ENCODE measurements around the gene LRPAP1. TPM values are rescaled to one million over a fixed set of nuclear protein-coding genes. Genes with fewer than 3 reads are reported as not detected.
"Not testable (repeated sequence)": the region's sequence is repeated elsewhere in the genome, so short reads cannot be mapped to it uniquely, and the experiment has no call there.

The LRPAP1 gene
- total RNA-seq, 1 experiment from 2014 or later = 110 TPM

- POLR2A ChIA-PET; ATAC-seq; CTCF ChIA-PET; H3K36me3 ChIP-seq (ENCODE audit: control insufficient read depth, insufficient read depth, low read length); H3K4me1 ChIP-seq (ENCODE audit: control insufficient read depth, insufficient read depth, low read length); H3K27ac ChIP-seq (ENCODE audit: low read length); H3K9me3 ChIP-seq (ENCODE audit: control insufficient read depth, insufficient read depth, low read depth, low read length); H3K4me3 ChIP-seq (ENCODE audit: low read depth in 2 of 2, low read length in 2 of 2); DNase-seq (ENCODE audit: low read depth, low spot score); H3K27me3 ChIP-seq (ENCODE audit: control insufficient read depth, insufficient read depth, low read length); BruUV-seq (replicated peaks); in situ Hi-C loops (cut with HindIII; ENCODE audit: low pct_unique_long_range_greater_than_20kb, low sequenced_read_pairs): not testable (repeated sequence)
- intact Hi-C loops (cut with micrococcal nuclease; ENCODE audit: unreplicated experiment) = loop anchor here (10.0 kb wide), 1 partner anchor 315 kb away; no protein-coding TSS in a partner anchor
Observed at GRCh38 chr4:3559381-3560290, 27.4 kb upstream of the LRPAP1 start.

- H3K36me3 ChIP-seq (ENCODE audit: control insufficient read depth, insufficient read depth, low read length); BruUV-seq (replicated peaks); in situ Hi-C loops (cut with HindIII; ENCODE audit: low pct_unique_long_range_greater_than_20kb, low sequenced_read_pairs); H3K4me1 ChIP-seq (ENCODE audit: control insufficient read depth, insufficient read depth, low read length); H3K27me3 ChIP-seq (ENCODE audit: control insufficient read depth, insufficient read depth, low read length); H3K27ac ChIP-seq (ENCODE audit: low read length); H3K9me3 ChIP-seq (ENCODE audit: control insufficient read depth, insufficient read depth, low read depth, low read length); intact Hi-C loops (cut with micrococcal nuclease; ENCODE audit: unreplicated experiment); CTCF ChIA-PET; DNase-seq (ENCODE audit: low read depth, low spot score); POLR2A ChIA-PET; ATAC-seq; H3K4me3 ChIP-seq (ENCODE audit: low read depth in 2 of 2, low read length in 2 of 2): not testable (repeated sequence)
Observed at GRCh38 chr4:3558514-3558836, 26.3 kb upstream of the LRPAP1 start.

DNA sequence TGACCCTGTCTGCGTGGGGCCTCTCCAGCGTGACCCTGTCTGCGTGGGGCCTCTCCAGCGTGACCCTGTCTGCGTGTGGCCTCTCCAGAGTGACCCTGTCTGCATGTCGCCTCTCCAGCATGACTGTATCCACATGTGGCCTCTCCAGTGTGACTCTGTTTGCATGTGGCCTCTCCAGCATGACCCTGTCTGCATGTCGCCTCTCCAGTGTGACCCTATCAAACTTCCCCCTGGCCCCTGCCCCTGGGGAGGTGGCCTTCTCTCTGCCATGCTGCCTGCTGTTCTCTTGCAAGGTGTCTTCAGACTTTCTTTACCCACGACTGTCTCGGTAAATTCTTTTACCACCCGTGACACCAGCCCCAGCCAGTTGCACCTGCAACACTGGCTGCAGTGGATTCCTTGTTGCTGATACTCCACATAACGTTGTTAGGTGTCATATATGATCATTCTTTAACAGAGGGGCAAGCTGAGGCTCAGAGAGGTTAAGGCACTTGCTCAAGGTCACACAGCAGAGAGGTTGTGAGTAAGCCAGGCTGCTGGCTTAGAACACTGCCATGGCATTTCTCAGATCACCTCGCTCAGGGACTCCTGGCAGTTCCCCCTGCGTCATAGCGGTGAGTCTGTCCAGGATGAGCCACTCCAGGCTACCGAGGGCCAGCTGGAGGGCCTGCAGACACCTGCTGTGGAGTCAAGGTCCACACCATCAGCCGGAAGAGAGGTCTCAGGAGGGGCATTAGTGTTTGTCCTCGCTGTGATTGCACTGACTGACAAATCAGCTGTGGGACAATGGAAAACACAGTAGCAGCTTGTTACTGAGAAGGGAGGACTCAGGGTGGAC lies 25.7 kb upstream of the LRPAP1 start:
- POLR2A ChIA-PET; H3K4me1 ChIP-seq (ENCODE audit: control insufficient read depth, insufficient read depth, low read length); CTCF ChIA-PET; H3K36me3 ChIP-seq (ENCODE audit: control insufficient read depth, insufficient read depth, low read length); H3K27ac ChIP-seq (ENCODE audit: low read length); BruUV-seq (replicated peaks); in situ Hi-C loops (cut with HindIII; ENCODE audit: low pct_unique_long_range_greater_than_20kb, low sequenced_read_pairs); H3K9me3 ChIP-seq (ENCODE audit: control insufficient read depth, insufficient read depth, low read depth, low read length); H3K4me3 ChIP-seq (ENCODE audit: low read depth in 2 of 2, low read length in 2 of 2); intact Hi-C loops (cut with micrococcal nuclease; ENCODE audit: unreplicated experiment); H3K27me3 ChIP-seq (ENCODE audit: control insufficient read depth, insufficient read depth, low read length); DNase-seq (ENCODE audit: low read depth, low spot score); ATAC-seq: not testable (repeated sequence)

DNA sequence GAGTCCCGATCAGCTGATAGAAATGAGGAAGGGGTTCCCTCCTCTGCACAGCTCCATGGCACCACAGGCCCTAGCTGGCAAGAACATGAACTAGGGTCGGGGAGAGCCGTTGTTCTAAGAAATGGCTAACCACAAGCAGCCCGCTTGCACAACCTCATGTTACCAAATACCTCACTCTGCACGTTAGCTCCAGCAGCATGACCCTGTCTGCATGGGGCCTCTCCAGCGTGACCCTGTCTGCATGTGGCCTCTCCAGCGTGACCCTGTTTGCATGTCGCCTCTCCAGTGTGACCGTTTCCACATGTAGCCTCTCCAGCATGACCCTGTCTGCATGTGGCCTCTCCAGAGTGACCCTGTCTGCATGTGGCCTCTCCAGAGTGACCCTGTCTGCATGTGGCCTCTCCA lies 24.9 kb upstream of the LRPAP1 start:
- H3K27me3 ChIP-seq (ENCODE audit: control insufficient read depth, insufficient read depth, low read length); intact Hi-C loops (cut with micrococcal nuclease; ENCODE audit: unreplicated experiment); in situ Hi-C loops (cut with HindIII; ENCODE audit: low pct_unique_long_range_greater_than_20kb, low sequenced_read_pairs); H3K36me3 ChIP-seq (ENCODE audit: control insufficient read depth, insufficient read depth, low read length); ATAC-seq; H3K4me1 ChIP-seq (ENCODE audit: control insufficient read depth, insufficient read depth, low read length); H3K9me3 ChIP-seq (ENCODE audit: control insufficient read depth, insufficient read depth, low read depth, low read length); BruUV-seq (replicated peaks); CTCF ChIA-PET; H3K4me3 ChIP-seq (ENCODE audit: low read depth in 2 of 2, low read length in 2 of 2); POLR2A ChIA-PET; DNase-seq (ENCODE audit: low read depth, low spot score); H3K27ac ChIP-seq (ENCODE audit: low read length): not testable (repeated sequence)

DNA sequence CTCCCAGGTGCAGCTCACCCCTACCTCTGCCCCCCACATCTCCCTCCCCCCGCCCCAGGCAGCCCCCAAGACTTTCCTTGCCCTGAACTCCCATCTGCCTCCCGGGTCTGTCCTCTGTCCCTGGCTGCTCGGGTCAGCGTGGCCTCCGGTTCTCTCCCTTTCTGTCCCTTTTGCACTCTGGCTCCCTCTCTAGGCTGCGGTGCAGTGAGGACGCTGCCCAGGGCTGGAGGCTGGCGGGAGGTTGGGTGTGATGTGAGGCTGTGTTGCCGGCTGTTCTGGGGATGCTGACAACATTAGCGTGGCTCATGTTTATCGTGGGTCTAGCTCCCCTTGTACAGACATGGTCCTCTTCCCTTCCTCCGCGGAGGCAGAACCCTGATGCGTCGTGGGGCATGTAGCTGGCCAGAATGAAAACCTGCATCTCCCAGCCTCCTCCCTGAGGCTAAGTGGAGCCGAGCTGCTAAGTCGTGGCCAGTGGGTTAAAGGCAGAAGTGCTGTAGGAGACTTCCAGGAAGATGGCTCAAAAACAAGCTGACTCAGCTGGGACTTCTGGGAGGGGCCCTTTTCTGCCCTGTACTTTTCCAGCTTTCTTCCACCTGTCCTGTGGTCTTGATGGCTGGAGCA lies 24.1 kb upstream of the LRPAP1 start:
- H3K27ac ChIP-seq (ENCODE audit: low read length); H3K4me1 ChIP-seq (ENCODE audit: control insufficient read depth, insufficient read depth, low read length); CTCF ChIA-PET; H3K4me3 ChIP-seq (ENCODE audit: low read depth in 2 of 2, low read length in 2 of 2); H3K27me3 ChIP-seq (ENCODE audit: control insufficient read depth, insufficient read depth, low read length); H3K9me3 ChIP-seq (ENCODE audit: control insufficient read depth, insufficient read depth, low read depth, low read length); H3K36me3 ChIP-seq (ENCODE audit: control insufficient read depth, insufficient read depth, low read length); in situ Hi-C loops (cut with HindIII; ENCODE audit: low pct_unique_long_range_greater_than_20kb, low sequenced_read_pairs); ATAC-seq; BruUV-seq (replicated peaks); POLR2A ChIA-PET; DNase-seq (ENCODE audit: low read depth, low spot score); intact Hi-C loops (cut with micrococcal nuclease; ENCODE audit: unreplicated experiment): not testable (repeated sequence)
- peak; percentile 26; the same call in 1 of the 2 replicates for TF ChIP-seq CTCF (IDR thresholded peaks at IDR 0.05)

DNA sequence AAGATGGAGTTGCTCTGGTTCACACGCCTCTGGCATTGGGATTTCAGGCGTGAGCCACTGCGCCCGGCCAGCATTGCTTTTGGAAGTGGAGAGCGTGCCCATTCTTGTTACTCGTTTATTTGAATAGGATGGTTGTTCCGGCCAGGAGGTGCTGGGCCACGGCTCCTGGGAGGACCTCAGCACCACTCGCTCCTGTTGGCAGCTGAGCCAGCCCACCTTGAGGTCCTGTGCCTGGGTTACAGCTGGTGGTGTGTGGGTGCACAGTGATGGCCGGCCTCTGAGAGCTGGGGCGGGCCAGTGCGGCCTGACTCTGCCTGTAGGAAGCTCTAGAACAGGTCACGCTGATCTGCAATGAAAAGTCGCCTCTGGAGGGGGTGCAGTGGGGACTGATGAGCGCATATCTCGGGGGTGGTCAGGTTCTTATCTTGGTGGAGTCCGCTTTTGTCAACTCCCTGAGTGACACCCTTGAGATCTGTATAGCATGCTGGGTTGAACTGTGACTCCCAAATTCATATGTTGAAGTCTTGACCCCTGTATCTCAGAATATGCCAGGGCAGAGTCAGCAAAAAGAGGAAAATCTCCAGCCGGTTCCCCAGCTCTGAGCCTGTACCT lies 23.3 kb upstream of the LRPAP1 start:
- POLR2A ChIA-PET; DNase-seq (ENCODE audit: low read depth, low spot score); ATAC-seq; H3K4me1 ChIP-seq (ENCODE audit: control insufficient read depth, insufficient read depth, low read length); intact Hi-C loops (cut with micrococcal nuclease; ENCODE audit: unreplicated experiment); H3K4me3 ChIP-seq (ENCODE audit: low read depth in 2 of 2, low read length in 2 of 2); H3K9me3 ChIP-seq (ENCODE audit: control insufficient read depth, insufficient read depth, low read depth, low read length); in situ Hi-C loops (cut with HindIII; ENCODE audit: low pct_unique_long_range_greater_than_20kb, low sequenced_read_pairs); H3K27me3 ChIP-seq (ENCODE audit: control insufficient read depth, insufficient read depth, low read length); BruUV-seq (replicated peaks); H3K36me3 ChIP-seq (ENCODE audit: control insufficient read depth, insufficient read depth, low read length); H3K27ac ChIP-seq (ENCODE audit: low read length); CTCF ChIA-PET: not testable (repeated sequence)

Data from Panc1 (cell line).